SK-N-SH (cell line): Measurements from ENCODE around the gene AWAT1. TPM values are rescaled to one million over a fixed set of nuclear protein-coding genes. Genes with fewer than 3 reads are reported as not detected.

Experiments
- CTCF ChIA-PET: fragments of 300-600, 350-600 bp; formaldehyde crosslinking; extraction: SDS; loops from one replicate; lab custom pipeline; 2021; lab: Yijun Ruan, JAX
- POLR2A ChIA-PET: fragments of 350-600 bp; sonication (Branson Sonifier 250); formaldehyde crosslinking; extraction: SDS; loops from one replicate; lab custom pipeline; 2020; ENCODE audit warnings: antibody characterized with exemption, inconsistent platforms; lab: Yijun Ruan, JAX
- DNase-seq: peaks from one replicate; pipeline ENCODE4 v3.0.0; 2012
- H2AFZ ChIP-seq: fragments of 200-600 bp; sonication (generic); 2 replicates; pipeline ENCODE4 v1.8.1; 2016; ENCODE audit warnings: antibody characterized with exemption, mild to moderate bottlenecking, low read depth
- H3F3A ChIP-seq: fragments of 200-600 bp; sonication (generic); replicated peaks from 2 replicates; pipeline ENCODE3; 2016; ENCODE audit warnings: antibody characterized with exemption, mild to moderate bottlenecking; ENCODE audit not compliant: insufficient read depth
- H3K27ac ChIP-seq, 2 experiments: fragments of 200-500 bp in 1 of 2; fragments of 200-600 bp in 1 of 2; sonication (Bioruptor generic) in 1 of 2; sonication (generic), shearing (Covaris generic) in 1 of 2; 2 replicates each; pipeline versions ENCODE4 v1.5.1 to v1.6.1; 2014 to 2016; ENCODE audit warnings: low read depth in 2 of 2, inconsistent platforms in 1 of 2, low read length in 1 of 2, mild to moderate bottlenecking in 1 of 2, mixed read lengths in 1 of 2
- H3K27me3 ChIP-seq: fragments of 200-600 bp; sonication (generic), shearing (Covaris generic); 2 replicates; pipeline ENCODE4 v1.6.1; 2016; ENCODE audit warnings: mixed run types; ENCODE audit not compliant: insufficient read depth
- H3K36me3 ChIP-seq, 2 experiments: fragments of 200-500 bp in 1 of 2; fragments of 200-600 bp in 1 of 2; sonication (Bioruptor generic) in 1 of 2; sonication (generic) in 1 of 2; replicated peaks in 1 of 2; 2 replicates each; pipeline versions ENCODE3 to v1.5.1; 2014 to 2016; ENCODE audit warnings: low read length in 1 of 2, mild to moderate bottlenecking in 1 of 2; ENCODE audit not compliant: insufficient read depth in 2 of 2, control insufficient read depth in 1 of 2
- H3K4me1 ChIP-seq, 2 experiments: fragments of 200-500 bp in 1 of 2; fragments of 200-600 bp in 1 of 2; sonication (Bioruptor generic) in 1 of 2; sonication (generic), shearing (Covaris generic) in 1 of 2; 2 replicates each; pipeline versions ENCODE4 v1.5.1 to v1.6.1; 2014 to 2016; ENCODE audit warnings: low read depth in 1 of 2, low read length in 1 of 2, mixed run types in 1 of 2; ENCODE audit not compliant: insufficient read depth in 2 of 2, control insufficient read depth in 1 of 2
- H3K4me2 ChIP-seq: fragments of 200-600 bp; sonication (generic), shearing (Covaris generic); 2 replicates; pipeline ENCODE4 v1.6.1; 2017; ENCODE audit warnings: mixed run types
- H3K4me3 ChIP-seq, 2 experiments: fragments of 200-500 bp in 1 of 2; fragments of 200-600 bp in 1 of 2; sonication (Bioruptor generic) in 1 of 2; sonication (generic), shearing (Covaris generic) in 1 of 2; 2 replicates each; pipeline versions ENCODE4 v1.5.1 to v1.8.1; 2014 to 2016; ENCODE audit warnings: low read depth in 2 of 2, inconsistent platforms in 1 of 2, low read length in 1 of 2, mild to moderate bottlenecking in 1 of 2, mixed read lengths in 1 of 2, moderate library complexity in 1 of 2
- H3K79me2 ChIP-seq: fragments of 200-600 bp; sonication (generic); 2 replicates; pipeline ENCODE4 v1.8.1; 2017; ENCODE audit warnings: mild to moderate bottlenecking; ENCODE audit not compliant: insufficient read depth
- H3K9ac ChIP-seq: fragments of 200-600 bp; sonication (generic); 2 replicates; pipeline ENCODE4 v1.6.1; 2017; ENCODE audit warnings: mixed run types
- H3K9me2 ChIP-seq: fragments of 200-600 bp; sonication (generic); 2 replicates; pipeline ENCODE4 v1.6.1; 2017; ENCODE audit warnings: mixed run types
- H3K9me3 ChIP-seq: fragments of 200-600 bp; sonication (generic); 2 replicates; pipeline ENCODE4 v1.6.1; 2017; ENCODE audit warnings: mixed run types, mild to moderate bottlenecking, moderate library complexity
- H4K20me1 ChIP-seq: fragments of 200-600 bp; sonication (generic); 2 replicates; pipeline ENCODE4 v1.6.1; 2017; ENCODE audit warnings: mild to moderate bottlenecking, mixed run types; ENCODE audit not compliant: insufficient read depth
- CTCF ChIP-seq: fragments of 200-600 bp; sonication (generic); IDR thresholded peaks from 2 replicates; pipeline ENCODE4 v1.6.1; 2017; ENCODE audit warnings: antibody characterized with exemption, mild to moderate bottlenecking, moderate library complexity
- GABPA ChIP-seq: IDR thresholded peaks from 2 replicates; pipeline ENCODE4 v1.4.0; 2012; ENCODE audit warnings: low read depth, mild to moderate bottlenecking
- NFIC ChIP-seq: IDR thresholded peaks from 2 replicates; pipeline ENCODE4 v1.4.0; 2012; ENCODE audit warnings: borderline replicate concordance
- NRF1 ChIP-seq: IDR thresholded peaks from 2 replicates; pipeline ENCODE4 v1.6.1; 2012; ENCODE audit warnings: low read depth, mild to moderate bottlenecking, low read length
- RCOR1 ChIP-seq: fragments of 150-350 bp; IDR thresholded peaks from 2 replicates; pipeline ENCODE4 v1.6.1; 2017; ENCODE audit warnings: antibody characterized with exemption, low read length
- RFX5 ChIP-seq: IDR thresholded peaks from 2 replicates; pipeline ENCODE4 v1.6.1; 2012; ENCODE audit warnings: mild to moderate bottlenecking, improper control_type of control experiment, low read length
- SMC3 ChIP-seq: IDR thresholded peaks from 2 replicates; pipeline ENCODE4 v1.6.1; 2012; ENCODE audit warnings: low read depth, low read length, improper control_type of control experiment
- TEAD4 ChIP-seq: IDR thresholded peaks from 2 replicates; pipeline ENCODE4 v1.4.0; 2012; ENCODE audit warnings: mild to moderate bottlenecking, borderline replicate concordance; ENCODE audit not compliant: insufficient read depth
- USF1 ChIP-seq: IDR thresholded peaks from 2 replicates; pipeline ENCODE4 v1.4.0; 2012; ENCODE audit warnings: low read depth, borderline replicate concordance
- YY1 ChIP-seq: IDR thresholded peaks from 2 replicates; pipeline ENCODE4 v1.4.0; 2012; ENCODE audit warnings: low read depth, mild to moderate bottlenecking
- WGBS: methylation state at CpG from one replicate; pipeline ENCODE4 v1.1.6; 2017; ENCODE audit warnings: low lambda C conversion rate; 5-methylcytosine and 5-hydroxymethylcytosine counted together
- polyA plus RNA-seq, 3 experiments: library from polyadenylated mRNA; depleted of rRNA; stranded (reverse); fragments of >200 nt; gene quantifications; 2 replicates each; pipeline ENCODE4 v1.2.3, GENCODE V29; 2012
- TF ChIP-seq, protein P1 (sequence below): IDR thresholded peaks from 2 replicates; pipeline ENCODE4 v1.6.1; 2012; ENCODE audit warnings: mild to moderate bottlenecking, low read depth, low read length, moderate library complexity
- TF ChIP-seq, protein P2 (sequence below): fragments of 150-350 bp; IDR thresholded peaks from 2 replicates; pipeline ENCODE4 v1.6.1; 2017; ENCODE audit warnings: antibody characterized with exemption, low read length, low read depth, borderline replicate concordance
- TF ChIP-seq, protein P3 (sequence below): IDR thresholded peaks from 2 replicates; pipeline ENCODE4; 2012

AWAT1 gene
- polyA plus RNA-seq, 1 of the 3 experiments (the other 2 are of a cell fraction) = not detected

- H4K20me1 ChIP-seq = no peaks in the 10 kb centered on the region
- no peaks in the 10 kb centered on the region for H3K79me2 ChIP-seq
- H3K27ac ChIP-seq = no peak within 1 kb of the TSS
- ChIA-PET CTCF (no interaction called here), POLR2A (no interaction called here)
- H3K9me3 ChIP-seq = no peaks in the 10 kb centered on the region
- H2AFZ ChIP-seq = no peak within 1 kb of the TSS
- no peaks in the 10 kb centered on the region for H3K9me2 ChIP-seq
- H3K4me3 ChIP-seq = no peak within 1 kb of the TSS
- H3K9ac ChIP-seq = no peak within 1 kb of the TSS
- no peaks in the 10 kb centered on the region; the same call in 1 of the 2 replicates for H3K27me3 ChIP-seq
- no peak for TF ChIP-seq CTCF
- no peak for TF ChIP-seq YY1
- TF ChIP-seq, protein P1, sequence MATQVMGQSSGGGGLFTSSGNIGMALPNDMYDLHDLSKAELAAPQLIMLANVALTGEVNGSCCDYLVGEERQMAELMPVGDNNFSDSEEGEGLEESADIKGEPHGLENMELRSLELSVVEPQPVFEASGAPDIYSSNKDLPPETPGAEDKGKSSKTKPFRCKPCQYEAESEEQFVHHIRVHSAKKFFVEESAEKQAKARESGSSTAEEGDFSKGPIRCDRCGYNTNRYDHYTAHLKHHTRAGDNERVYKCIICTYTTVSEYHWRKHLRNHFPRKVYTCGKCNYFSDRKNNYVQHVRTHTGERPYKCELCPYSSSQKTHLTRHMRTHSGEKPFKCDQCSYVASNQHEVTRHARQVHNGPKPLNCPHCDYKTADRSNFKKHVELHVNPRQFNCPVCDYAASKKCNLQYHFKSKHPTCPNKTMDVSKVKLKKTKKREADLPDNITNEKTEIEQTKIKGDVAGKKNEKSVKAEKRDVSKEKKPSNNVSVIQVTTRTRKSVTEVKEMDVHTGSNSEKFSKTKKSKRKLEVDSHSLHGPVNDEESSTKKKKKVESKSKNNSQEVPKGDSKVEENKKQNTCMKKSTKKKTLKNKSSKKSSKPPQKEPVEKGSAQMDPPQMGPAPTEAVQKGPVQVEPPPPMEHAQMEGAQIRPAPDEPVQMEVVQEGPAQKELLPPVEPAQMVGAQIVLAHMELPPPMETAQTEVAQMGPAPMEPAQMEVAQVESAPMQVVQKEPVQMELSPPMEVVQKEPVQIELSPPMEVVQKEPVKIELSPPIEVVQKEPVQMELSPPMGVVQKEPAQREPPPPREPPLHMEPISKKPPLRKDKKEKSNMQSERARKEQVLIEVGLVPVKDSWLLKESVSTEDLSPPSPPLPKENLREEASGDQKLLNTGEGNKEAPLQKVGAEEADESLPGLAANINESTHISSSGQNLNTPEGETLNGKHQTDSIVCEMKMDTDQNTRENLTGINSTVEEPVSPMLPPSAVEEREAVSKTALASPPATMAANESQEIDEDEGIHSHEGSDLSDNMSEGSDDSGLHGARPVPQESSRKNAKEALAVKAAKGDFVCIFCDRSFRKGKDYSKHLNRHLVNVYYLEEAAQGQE = no peak
- TF ChIP-seq SMC3 = no peak
- TF ChIP-seq, protein P2, sequence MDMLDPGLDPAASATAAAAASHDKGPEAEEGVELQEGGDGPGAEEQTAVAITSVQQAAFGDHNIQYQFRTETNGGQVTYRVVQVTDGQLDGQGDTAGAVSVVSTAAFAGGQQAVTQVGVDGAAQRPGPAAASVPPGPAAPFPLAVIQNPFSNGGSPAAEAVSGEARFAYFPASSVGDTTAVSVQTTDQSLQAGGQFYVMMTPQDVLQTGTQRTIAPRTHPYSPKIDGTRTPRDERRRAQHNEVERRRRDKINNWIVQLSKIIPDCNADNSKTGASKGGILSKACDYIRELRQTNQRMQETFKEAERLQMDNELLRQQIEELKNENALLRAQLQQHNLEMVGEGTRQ = no peak
- TF ChIP-seq USF1 = no peak
- no peak for TF ChIP-seq RCOR1
- TF ChIP-seq GABPA = no peak
- no peak for TF ChIP-seq TEAD4
- no peak for TF ChIP-seq RFX5
- no peak for TF ChIP-seq NFIC
- no peak for TF ChIP-seq NRF1
- TF ChIP-seq, protein P3, sequence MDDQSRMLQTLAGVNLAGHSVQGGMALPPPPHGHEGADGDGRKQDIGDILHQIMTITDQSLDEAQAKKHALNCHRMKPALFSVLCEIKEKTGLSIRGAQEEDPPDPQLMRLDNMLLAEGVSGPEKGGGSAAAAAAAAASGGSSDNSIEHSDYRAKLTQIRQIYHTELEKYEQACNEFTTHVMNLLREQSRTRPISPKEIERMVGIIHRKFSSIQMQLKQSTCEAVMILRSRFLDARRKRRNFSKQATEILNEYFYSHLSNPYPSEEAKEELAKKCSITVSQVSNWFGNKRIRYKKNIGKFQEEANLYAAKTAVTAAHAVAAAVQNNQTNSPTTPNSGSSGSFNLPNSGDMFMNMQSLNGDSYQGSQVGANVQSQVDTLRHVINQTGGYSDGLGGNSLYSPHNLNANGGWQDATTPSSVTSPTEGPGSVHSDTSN = no peak
- H3K4me2 ChIP-seq = no peak within 1 kb of the TSS
- 70% methylated on average over 18 of the region's 21 CpGs for WGBS
- H3K36me3 ChIP-seq = peaks cover 14 to 15% of the 10 kb centered on the region in 2 experiments
- no peaks in the 10 kb centered on the region for H3K4me1 ChIP-seq
- no peak for DNase-seq
- no peaks in the 10 kb centered on the region for H3F3A ChIP-seq
Observed at GRCh38 chrX:70281951-70282350, 47.5 kb downstream of the AWAT1 start, which contains the start of gene RAB41. TSS of gene RAB41 (plus strand) at chrX:70282172. CDS start at chrX:70282218, 46 bp downstream.
